Trophoblast cell (in vitro differentiated cells and primary cell): ENCODE results near the gene PBX4.
A peak's percentile ranks its signal among the peaks of the same experiment; 100 is the strongest.
"Not testable (repeated sequence)": the region's sequence is repeated elsewhere in the genome, so short reads cannot be mapped to it uniquely, and the experiment has no call there.

Experiments
- DNase-seq, 2 donors: peaks; one replicate each; pipeline ENCODE4 v3.0.0-alpha.2; 2016
- H2AFZ ChIP-seq: 2 replicates; pipeline ENCODE4 v1.6.1; 2013; ENCODE audit warnings: low read length, moderate library complexity, mild to moderate bottlenecking; ENCODE audit not compliant: insufficient read depth, poor library complexity
- H2AK5ac ChIP-seq: 2 replicates; pipeline ENCODE4 v1.6.1; 2013; ENCODE audit warnings: mild to moderate bottlenecking, low read length
- H2BK120ac ChIP-seq: 2 replicates; pipeline ENCODE4 v1.6.1; 2013; ENCODE audit warnings: low read length, mild to moderate bottlenecking, moderate library complexity; ENCODE audit not compliant: insufficient read depth, poor library complexity
- H2BK12ac ChIP-seq: 2 replicates; pipeline ENCODE4 v1.6.1; 2013; ENCODE audit warnings: mild to moderate bottlenecking, low read length, moderate library complexity
- H2BK5ac ChIP-seq: 2 replicates; pipeline ENCODE4 v1.6.1; 2013; ENCODE audit warnings: low read length, low read depth, moderate library complexity, mild to moderate bottlenecking; ENCODE audit not compliant: poor library complexity
- H3K14ac ChIP-seq: 2 replicates; pipeline ENCODE4 v1.6.1; 2013; ENCODE audit warnings: mild to moderate bottlenecking, low read length
- H3K18ac ChIP-seq: 2 replicates; pipeline ENCODE4 v1.6.1; 2013; ENCODE audit warnings: mild to moderate bottlenecking, low read length
- H3K23ac ChIP-seq: 2 replicates; pipeline ENCODE4 v1.6.1; 2013; ENCODE audit warnings: low read length
- H3K27ac ChIP-seq: 2 replicates; pipeline ENCODE4 v1.5.1; 2013; ENCODE audit warnings: low read depth, mild to moderate bottlenecking, inconsistent platforms, low read length, moderate library complexity
- H3K27me3 ChIP-seq: 2 replicates; pipeline ENCODE4 v1.6.1; 2013; ENCODE audit warnings: inconsistent platforms, mild to moderate bottlenecking, low read length, moderate library complexity; ENCODE audit not compliant: insufficient read depth
- H3K36me3 ChIP-seq, 2 experiments: 1 replicate in 1 of 2; 2 replicates in 1 of 2; pipeline ENCODE4 v1.6.1; 2013; ENCODE audit warnings: low read length in 2 of 2, mild to moderate bottlenecking in 2 of 2, moderate library complexity in 1 of 2; ENCODE audit not compliant: insufficient read depth in 2 of 2, control insufficient read depth in 1 of 2
- H3K4ac ChIP-seq: 2 replicates; pipeline ENCODE4 v1.6.1; 2013; ENCODE audit warnings: low read depth, mild to moderate bottlenecking, low read length, moderate library complexity
- H3K4me1 ChIP-seq, 2 experiments: 1 replicate in 1 of 2; 2 replicates in 1 of 2; pipeline ENCODE4 v1.6.1; 2013; ENCODE audit warnings: low read length in 2 of 2, mild to moderate bottlenecking in 2 of 2, moderate library complexity in 1 of 2; ENCODE audit not compliant: insufficient read depth in 2 of 2, control insufficient read depth in 1 of 2
- H3K4me2 ChIP-seq: 2 replicates; pipeline ENCODE4 v1.6.1; 2013; ENCODE audit warnings: inconsistent platforms, mild to moderate bottlenecking, low read length, moderate library complexity
- H3K4me3 ChIP-seq: 2 replicates; pipeline ENCODE4 v1.5.1; 2013; ENCODE audit warnings: mild to moderate bottlenecking, low read depth, low read length, inconsistent platforms
- H3K79me1 ChIP-seq: one replicate; pipeline ENCODE4 v1.6.1; 2013; ENCODE audit warnings: low read length
- H3K79me2 ChIP-seq: 2 replicates; pipeline ENCODE4 v1.6.1; 2013; ENCODE audit warnings: low read length, mild to moderate bottlenecking; ENCODE audit not compliant: control insufficient read depth, insufficient read depth, poor library complexity
- H3K9ac ChIP-seq: 2 replicates; pipeline ENCODE4 v1.6.1; 2013; ENCODE audit warnings: mild to moderate bottlenecking, low read length
- H3K9me3 ChIP-seq: 2 replicates; pipeline ENCODE4 v1.6.1; 2013; ENCODE audit warnings: low read depth, mild to moderate bottlenecking, control low read depth, inconsistent platforms, low read length; ENCODE audit not compliant: insufficient read depth
- H4K12ac ChIP-seq: 2 replicates; pipeline ENCODE4 v1.6.1; 2013; ENCODE audit warnings: low read depth, mild to moderate bottlenecking, low read length, moderate library complexity
- H4K8ac ChIP-seq: 2 replicates; pipeline ENCODE4 v1.6.1; 2013; ENCODE audit warnings: low read depth, mild to moderate bottlenecking, low read length, moderate library complexity
- H4K91ac ChIP-seq: one replicate; pipeline ENCODE4 v1.6.1; 2013; ENCODE audit warnings: low read depth, mild to moderate bottlenecking, low read length, moderate library complexity
- WGBS: extraction: QIAGEN DNeasy Blood & Tissue Kit; methylation state at CpG from one replicate; pipeline ENCODE4 v1.1.7; 2013; ENCODE audit warnings: missing lambda C conversion rate; ENCODE audit not compliant: insufficient read length, insufficient coverage; ENCODE audit errors: extremely low coverage; 5-methylcytosine and 5-hydroxymethylcytosine counted together

Gene PBX4

DNA sequence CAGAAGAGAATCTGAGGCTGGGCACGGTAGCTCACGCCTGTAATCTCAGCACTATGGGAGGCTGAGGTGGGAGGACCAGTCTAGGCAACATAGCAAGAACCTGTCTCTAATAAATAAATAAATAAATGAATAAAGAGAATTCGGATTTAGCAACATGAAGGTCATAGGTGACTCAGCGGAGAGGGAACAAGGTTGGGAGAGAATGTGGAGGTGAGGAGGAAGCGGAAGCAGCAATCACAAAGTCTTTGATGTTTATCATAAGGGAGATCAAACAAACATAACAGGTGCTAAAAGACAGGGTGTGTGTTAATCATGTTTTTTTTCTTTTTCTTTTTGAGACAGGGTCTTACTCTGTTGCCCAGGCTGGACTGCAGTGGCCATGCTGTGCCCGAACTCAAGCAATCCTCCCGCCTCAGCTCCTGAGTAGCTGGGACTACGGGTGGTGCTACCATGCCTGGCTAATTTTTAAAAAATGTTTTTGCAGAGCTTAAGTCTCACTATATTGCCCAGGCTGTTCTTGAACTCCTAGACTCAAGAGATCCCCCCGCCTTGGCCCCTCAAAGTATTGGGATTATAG lies 16.3 kb downstream of the PBX4 start:
- Histone ChIP-seq H3K27me3 (no peaks in the 10 kb centered on the region), H3K14ac (no peak overlapping the region), H3K9ac (no peak overlapping the region), H3K4me2 (no peak overlapping the region), H3K4me3 (no peak overlapping the region), H2AK5ac (no peak overlapping the region), H2BK120ac (no peak overlapping the region), H3K23ac (no peak overlapping the region), H3K9me3 (no peaks in the 10 kb centered on the region), H3K36me3 (no peaks in the 10 kb centered on the region), H2BK5ac (no peak overlapping the region), H2BK12ac (no peak overlapping the region), H3K4ac (no peak overlapping the region), H3K4me1 (no peaks in the 10 kb centered on the region), H4K12ac (no peak overlapping the region), H3K79me1 (no peaks in the 10 kb centered on the region), H3K27ac (no peak overlapping the region), H4K8ac (no peak overlapping the region), H4K91ac (no peak overlapping the region), H3K79me2 (no peaks in the 10 kb centered on the region), H3K18ac (no peak overlapping the region), H2AFZ (no peak overlapping the region)
- no CpG with 5 or more reads among the region's 9 CpGs for WGBS
- DNase-seq = peak in 1 of 2 donors; percentile 89

DNA sequence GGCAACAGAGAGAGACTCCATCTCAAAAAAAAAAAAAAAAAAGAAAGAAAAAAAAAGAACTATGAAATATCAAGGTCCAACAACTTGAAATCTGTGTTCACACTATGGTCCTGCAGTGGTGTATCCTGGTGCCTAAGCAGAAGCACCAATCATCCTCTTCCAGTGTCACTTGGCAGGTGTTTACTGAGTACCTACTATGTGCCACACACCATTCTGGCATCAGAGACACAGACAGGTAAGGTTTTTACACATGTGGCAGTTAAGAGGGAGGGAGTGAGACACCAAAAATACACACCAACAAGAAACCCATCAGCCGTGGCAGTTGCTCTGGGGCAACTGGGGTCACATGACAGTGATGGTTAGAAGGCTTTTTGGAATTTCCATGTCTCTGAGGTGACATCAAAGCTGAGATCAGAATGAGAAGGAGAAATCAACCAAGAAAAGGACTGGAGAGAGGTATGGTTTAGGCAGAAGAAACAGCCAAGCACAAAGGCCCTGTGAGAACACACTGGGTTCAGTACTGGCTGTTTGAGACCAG lies 17.6 kb downstream of the PBX4 start:
- WGBS = no CpG with 5 or more reads among the region's 1 CpG
- DNase-seq = no peak
- H3K4me2 ChIP-seq = no peak overlapping the region
- no peak overlapping the region for H3K27ac ChIP-seq
- H3K14ac ChIP-seq = no peak overlapping the region
- H3K79me1 ChIP-seq = no peaks in the 10 kb centered on the region
- H3K79me2 ChIP-seq = no peaks in the 10 kb centered on the region
- no peaks in the 10 kb centered on the region for H3K27me3 ChIP-seq
- no peak overlapping the region for H2BK12ac ChIP-seq
- no peaks in the 10 kb centered on the region for H3K9me3 ChIP-seq
- H3K23ac ChIP-seq = no peak overlapping the region
- H3K9ac ChIP-seq = no peak overlapping the region
- no peaks in the 10 kb centered on the region for H3K36me3 ChIP-seq
- no peak overlapping the region for H3K4me3 ChIP-seq
- no peak overlapping the region for H4K91ac ChIP-seq
- no peak overlapping the region for H2BK5ac ChIP-seq
- H2AK5ac ChIP-seq = no peak overlapping the region
- no peaks in the 10 kb centered on the region for H3K4me1 ChIP-seq
- no peak overlapping the region for H4K8ac ChIP-seq
- no peak overlapping the region for H2BK120ac ChIP-seq
- H3K18ac ChIP-seq = no peak overlapping the region
- no peak overlapping the region for H4K12ac ChIP-seq
- H3K4ac ChIP-seq = no peak overlapping the region
- H2AFZ ChIP-seq = no peak overlapping the region

DNA sequence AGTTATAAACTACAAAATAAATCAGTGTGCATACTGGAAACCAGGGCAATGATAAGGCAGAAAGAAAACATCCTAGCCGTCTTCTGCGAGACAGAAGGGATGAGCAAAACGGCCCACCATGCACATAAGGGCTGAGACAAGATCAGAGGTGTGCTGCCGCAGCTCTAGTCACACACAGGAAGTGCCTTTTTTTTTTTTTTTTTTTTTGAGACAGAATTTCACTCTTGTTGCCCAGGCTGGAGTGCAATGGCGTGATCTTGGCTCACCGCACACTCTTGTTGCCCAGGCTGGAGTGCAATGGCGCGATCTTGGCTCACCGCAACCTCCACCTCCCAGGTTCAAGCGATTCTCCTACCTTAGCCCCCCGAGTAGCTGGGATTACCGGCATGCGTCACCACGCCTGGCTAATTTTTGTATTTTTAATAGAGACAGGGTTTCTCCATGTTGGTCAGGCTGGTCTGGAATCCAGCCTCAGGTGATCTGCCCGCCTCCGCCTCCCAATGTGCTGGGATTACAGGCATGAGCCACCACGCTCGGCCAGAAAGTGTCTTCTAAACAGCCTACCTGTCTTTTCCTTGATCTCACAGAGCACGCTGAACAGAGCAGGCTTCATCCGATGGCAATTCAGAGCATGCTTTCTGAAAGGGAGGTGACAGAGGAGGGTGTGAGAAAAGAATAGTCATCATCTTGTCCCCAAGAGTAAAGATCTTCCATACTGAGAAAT lies 19.6 kb downstream of the PBX4 start:
- DNase-seq, H2AFZ ChIP-seq, H4K91ac ChIP-seq, H3K18ac ChIP-seq, H2AK5ac ChIP-seq, H4K8ac ChIP-seq, H3K79me2 ChIP-seq, H3K27me3 ChIP-seq, H3K4me3 ChIP-seq, H3K36me3 ChIP-seq, H3K4me1 ChIP-seq, H3K9ac ChIP-seq, H3K4ac ChIP-seq, H3K27ac ChIP-seq, H2BK120ac ChIP-seq, H3K14ac ChIP-seq, H3K4me2 ChIP-seq, H2BK5ac ChIP-seq, H3K79me1 ChIP-seq, H3K23ac ChIP-seq, H3K9me3 ChIP-seq, H2BK12ac ChIP-seq, H4K12ac ChIP-seq: not testable (repeated sequence)
- WGBS = no CpG with 5 or more reads among the region's 20 CpGs

GRCh38 chr19:19597809-19598306 lies 20.6 kb downstream of the PBX4 start:
- Histone ChIP-seq H3K18ac (no peak overlapping the region), H4K8ac (no peak overlapping the region), H3K27me3 (no peaks in the 10 kb centered on the region), H3K27ac (no peak overlapping the region), H3K9me3 (no peaks in the 10 kb centered on the region), H3K4me2 (no peak overlapping the region), H3K4me3 (no peak overlapping the region), H2BK5ac (no peak overlapping the region), H3K4me1 (peaks cover 3 to 6% of the 10 kb centered on the region in 2 experiments), H3K79me2 (no peaks in the 10 kb centered on the region), H3K9ac (no peak overlapping the region), H3K4ac (no peak overlapping the region), H3K14ac (no peak overlapping the region), H2AK5ac (no peak overlapping the region), H2AFZ (no peak overlapping the region), H3K36me3 (no peaks in the 10 kb centered on the region), H4K12ac (no peak overlapping the region), H3K79me1 (no peaks in the 10 kb centered on the region), H2BK12ac (no peak overlapping the region), H2BK120ac (no peak overlapping the region), H3K23ac (no peak overlapping the region), H4K91ac (no peak overlapping the region)
- no CpG with 5 or more reads among the region's 8 CpGs for WGBS
- DNase-seq = no peak
